Measurements from ENCODE around the gene PRKCB.

Gene PRKCB

GRCh38 chr16:23902034-23902747 is 66.4 kb downstream of the PRKCB start:
- no peak for TF ChIP-seq CTCF (IDR thresholded peaks at IDR 0.05; ENCODE audit: low read depth, low read length, missing control alignments)
- no peak overlapping the region for H3K4me3 ChIP-seq (ENCODE audit: low read depth, low read length)
- no peak for DNase-seq (ENCODE audit: low read depth)

GRCh38 chr16:23902748-23903414 is 67.1 kb downstream of the PRKCB start:
- no peak for TF ChIP-seq CTCF (IDR thresholded peaks at IDR 0.05; ENCODE audit: low read depth, low read length, missing control alignments)
- no peak for DNase-seq (ENCODE audit: low read depth)
- H3K4me3 ChIP-seq (ENCODE audit: low read depth, low read length), result no peak overlapping the region

GRCh38 chr16:23905027-23905426 is 69.2 kb downstream of the PRKCB start:
- no peak overlapping the region for H3K4me3 ChIP-seq (ENCODE audit: low read depth, low read length)
- no peak for DNase-seq (ENCODE audit: low read depth)
- no peak for TF ChIP-seq CTCF (IDR thresholded peaks at IDR 0.05; ENCODE audit: low read depth, low read length, missing control alignments)

- no peak for DNase-seq (ENCODE audit: low read depth)
- no peak overlapping the region for H3K4me3 ChIP-seq (ENCODE audit: low read depth, low read length)
- no peak for TF ChIP-seq CTCF (IDR thresholded peaks at IDR 0.05; ENCODE audit: low read depth, low read length, missing control alignments)
Measured at GRCh38 chr16:23907457-23907902, 71.7 kb downstream of the PRKCB start.

- H3K4me3 ChIP-seq (ENCODE audit: low read depth, low read length), result no peak overlapping the region
- TF ChIP-seq CTCF (IDR thresholded peaks at IDR 0.05; ENCODE audit: low read depth, low read length, missing control alignments), result no peak
- no peak for DNase-seq (ENCODE audit: low read depth)
Measured at GRCh38 chr16:23907903-23908302, 72.1 kb downstream of the PRKCB start.

GRCh38 chr16:23908790-23909189 is 73.0 kb downstream of the PRKCB start:
- TF ChIP-seq CTCF (IDR thresholded peaks at IDR 0.05; ENCODE audit: low read depth, low read length, missing control alignments), result no peak
- no peak overlapping the region for H3K4me3 ChIP-seq (ENCODE audit: low read depth, low read length)
- DNase-seq (ENCODE audit: low read depth), result no peak

All from GM12864 (cell line).